Nephron progenitor cell (in vitro differentiated cells): ENCODE data around the gene MTHFD1.
A peak's percentile ranks its signal among the peaks of the same experiment; 100 is the strongest.

Experiments
- DNase-seq: peaks from one replicate; pipeline ENCODE4 v3.0.0; 2021
- H3K27ac Mint-ChIP-seq: 2 replicates; pipeline ENCODE4 v1.8.0; 2021; ENCODE audit warnings: mild to moderate bottlenecking, moderate library complexity, mixed read lengths
- H3K27me3 Mint-ChIP-seq: 2 replicates; pipeline ENCODE4 v1.8.0; 2021; ENCODE audit warnings: mild to moderate bottlenecking, low read depth, mixed read lengths; ENCODE audit not compliant: poor library complexity
- H3K36me3 Mint-ChIP-seq: 2 replicates; pipeline ENCODE4 v1.8.0; 2021; ENCODE audit warnings: low read depth, mixed read lengths
- H3K4me1 Mint-ChIP-seq: 2 replicates; pipeline ENCODE4 v1.8.0; 2021; ENCODE audit warnings: mixed read lengths
- H3K4me3 Mint-ChIP-seq: 2 replicates; pipeline ENCODE4 v1.8.0; 2021; ENCODE audit warnings: mild to moderate bottlenecking, moderate library complexity, mixed read lengths
- H3K9me3 Mint-ChIP-seq: 2 replicates; pipeline ENCODE4 v1.8.0; 2021; ENCODE audit warnings: mild to moderate bottlenecking, moderate library complexity, mixed read lengths
- CTCF ChIP-seq: fragments of 200-600 bp; sonication (generic); IDR thresholded peaks from 2 replicates; pipeline ENCODE4 v1.5.0; 2021; ENCODE audit warnings: antibody characterized with exemption

MTHFD1 gene

GRCh38 chr14:64401949-64402348 is 13.8 kb downstream of the MTHFD1 start:
- no peak for DNase-seq
- TF ChIP-seq CTCF: no peak
- peaks cover 53% of the 10 kb centered on the region for H3K36me3 Mint-ChIP-seq

DNA sequence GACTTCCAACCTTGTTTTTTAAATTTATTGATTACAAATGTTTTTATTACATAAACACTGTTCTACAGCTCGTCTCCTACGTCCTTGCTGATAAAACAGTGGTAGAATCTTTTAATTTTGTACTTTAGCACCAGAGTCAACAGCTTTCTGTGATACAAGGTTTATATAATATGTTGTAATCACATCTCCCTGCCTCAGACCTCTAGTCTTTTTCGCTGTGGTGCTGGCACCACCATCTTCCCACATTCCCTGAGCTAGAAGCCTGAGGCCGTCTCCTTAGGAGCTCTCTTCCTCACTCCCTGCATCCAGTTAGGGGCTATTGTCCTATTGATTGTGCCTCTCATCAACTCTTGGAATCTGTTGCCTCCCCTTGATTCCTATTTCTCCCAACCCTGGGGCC is 17.1 kb downstream of the MTHFD1 start:
- no peak overlapping the region for H3K27ac Mint-ChIP-seq
- peaks cover 42% of the 10 kb centered on the region for H3K36me3 Mint-ChIP-seq
- H3K4me1 Mint-ChIP-seq: peaks cover 5% of the 10 kb centered on the region
- H3K27me3 Mint-ChIP-seq: no peaks in the 10 kb centered on the region
- H3K4me3 Mint-ChIP-seq: no peak overlapping the region
- no peak for DNase-seq
- no peak for TF ChIP-seq CTCF
- no peaks in the 10 kb centered on the region for H3K9me3 Mint-ChIP-seq

More at GRCh38 chr14:64401949-64402348, 13.8 kb downstream of the MTHFD1 start:
- Mint-ChIP-seq H3K27me3 (no peaks in the 10 kb centered on the region), H3K9me3 (no peaks in the 10 kb centered on the region), H3K27ac (no peak overlapping the region), H3K4me1 (no peaks in the 10 kb centered on the region), H3K4me3 (no peak overlapping the region)

- Mint-ChIP-seq H3K9me3 (no peaks in the 10 kb centered on the region), H3K4me1 (peaks cover 9% of the 10 kb centered on the region), H3K4me3 (no peak overlapping the region), H3K36me3 (peaks cover 49% of the 10 kb centered on the region), H3K27ac (peak overlapping the region; percentile 57), H3K27me3 (no peaks in the 10 kb centered on the region)
- no peak for DNase-seq
- no peak for TF ChIP-seq CTCF
Measured at GRCh38 chr14:64407329-64407728, 19.2 kb downstream of the MTHFD1 start.

GRCh38 chr14:64409126-64409920 is 21.2 kb downstream of the MTHFD1 start:
- Mint-ChIP-seq H3K4me3 (no peak overlapping the region), H3K36me3 (peaks cover 46% of the 10 kb centered on the region), H3K9me3 (no peaks in the 10 kb centered on the region), H3K27ac (no peak overlapping the region), H3K27me3 (no peaks in the 10 kb centered on the region), H3K4me1 (peaks cover 9% of the 10 kb centered on the region)
- no peak for TF ChIP-seq CTCF
- no peak for DNase-seq

GRCh38 chr14:64410084-64410774 is 22.1 kb downstream of the MTHFD1 start:
- no peaks in the 10 kb centered on the region for H3K27me3 Mint-ChIP-seq
- H3K27ac Mint-ChIP-seq: peak overlapping the region; percentile 71
- TF ChIP-seq CTCF: no peak
- no peak for DNase-seq
- H3K36me3 Mint-ChIP-seq: peaks cover 43% of the 10 kb centered on the region
- no peaks in the 10 kb centered on the region for H3K9me3 Mint-ChIP-seq
- H3K4me1 Mint-ChIP-seq: peaks cover 9% of the 10 kb centered on the region
- no peak overlapping the region for H3K4me3 Mint-ChIP-seq
